Testis (tissue), 2 donors: ENCODE data around the gene CTNNB1.

Experiments
- POLR2A ChIP-seq: fragments of 450-650 bp; IDR thresholded peaks from one replicate; pipeline ENCODE4 v1.6.1; 2017; ENCODE audit warnings: antibody characterized with exemption, mild to moderate bottlenecking, moderate library complexity
- TF ChIP-seq, protein P1 (sequence below), 3 experiments: fragments of 450-650 bp in 2 of 3; fragments of 200-600 bp in 1 of 3; sonication (generic) in 1 of 3; IDR thresholded peaks; one replicate each; pipeline ENCODE4 v1.5.1; 2016 to 2019; ENCODE audit warnings: antibody characterized with exemption in 3 of 3, mild to moderate bottlenecking in 2 of 3, moderate library complexity in 1 of 3

DNA sequence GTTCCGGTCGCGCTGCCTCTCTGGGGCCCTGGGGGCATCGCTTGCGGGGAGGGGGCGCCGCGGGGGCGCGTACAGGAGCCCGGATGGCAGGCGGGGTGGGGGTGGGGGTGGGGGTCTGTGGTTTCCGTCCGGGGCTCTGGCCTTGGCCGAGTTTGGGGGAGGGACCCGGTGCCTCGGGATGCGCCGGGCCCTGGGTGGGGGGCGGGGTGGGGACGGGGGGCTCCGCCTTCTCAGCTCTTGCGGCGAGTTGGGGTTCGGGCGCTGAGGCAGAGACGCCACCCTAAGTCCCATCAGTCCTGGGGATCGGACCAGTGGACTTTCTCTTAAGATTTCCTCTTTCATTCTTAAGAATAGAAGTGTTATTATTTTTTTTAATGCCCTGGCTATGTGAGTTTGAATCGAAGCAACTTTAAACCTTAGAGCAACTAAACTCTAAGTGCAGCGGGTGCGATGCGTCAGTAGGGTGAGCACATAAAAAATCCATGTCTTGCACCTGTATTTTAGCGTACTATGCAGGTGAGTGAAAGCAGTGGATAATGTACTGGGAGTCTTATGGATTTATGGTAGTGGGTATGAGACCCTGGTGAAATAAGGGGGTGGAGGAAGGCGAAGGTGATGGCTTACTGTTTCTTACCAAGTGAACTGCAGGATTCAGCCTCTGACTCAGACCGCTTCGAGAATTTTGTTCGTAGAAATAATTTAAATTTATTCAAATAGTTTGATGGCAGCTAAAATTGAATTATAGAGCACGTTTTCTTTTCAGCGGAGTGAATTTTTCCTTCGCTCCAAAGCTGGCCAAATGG, 762 bp downstream of the CTNNB1 start:
- TF ChIP-seq, protein P1, sequence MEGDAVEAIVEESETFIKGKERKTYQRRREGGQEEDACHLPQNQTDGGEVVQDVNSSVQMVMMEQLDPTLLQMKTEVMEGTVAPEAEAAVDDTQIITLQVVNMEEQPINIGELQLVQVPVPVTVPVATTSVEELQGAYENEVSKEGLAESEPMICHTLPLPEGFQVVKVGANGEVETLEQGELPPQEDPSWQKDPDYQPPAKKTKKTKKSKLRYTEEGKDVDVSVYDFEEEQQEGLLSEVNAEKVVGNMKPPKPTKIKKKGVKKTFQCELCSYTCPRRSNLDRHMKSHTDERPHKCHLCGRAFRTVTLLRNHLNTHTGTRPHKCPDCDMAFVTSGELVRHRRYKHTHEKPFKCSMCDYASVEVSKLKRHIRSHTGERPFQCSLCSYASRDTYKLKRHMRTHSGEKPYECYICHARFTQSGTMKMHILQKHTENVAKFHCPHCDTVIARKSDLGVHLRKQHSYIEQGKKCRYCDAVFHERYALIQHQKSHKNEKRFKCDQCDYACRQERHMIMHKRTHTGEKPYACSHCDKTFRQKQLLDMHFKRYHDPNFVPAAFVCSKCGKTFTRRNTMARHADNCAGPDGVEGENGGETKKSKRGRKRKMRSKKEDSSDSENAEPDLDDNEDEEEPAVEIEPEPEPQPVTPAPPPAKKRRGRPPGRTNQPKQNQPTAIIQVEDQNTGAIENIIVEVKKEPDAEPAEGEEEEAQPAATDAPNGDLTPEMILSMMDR (IDR thresholded peaks at IDR 0.05): no peak
- TF ChIP-seq POLR2A: no peak
